GM12865 (cell line): ENCODE results near the gene GRM2.
A peak's percentile ranks its signal among the peaks of the same experiment; 100 is the strongest.

ENCODE experiments used
- DNase-seq: peaks from one replicate; pipeline ENCODE4 v3.0.0; 2010; ENCODE audit warnings: low read depth
- H3K4me3 ChIP-seq: 2 replicates; pipeline ENCODE4 v1.5.1; 2011; ENCODE audit warnings: mild to moderate bottlenecking, low read depth, low read length, control low read depth
- CTCF ChIP-seq: IDR thresholded peaks from 2 replicates; pipeline ENCODE4 v1.5.1; 2011; ENCODE audit warnings: low read length, control low read depth, low read depth, inconsistent platforms; ENCODE audit not compliant: insufficient read depth; ENCODE audit errors: missing control alignments

The GRM2 gene

GRCh38 chr3:51670053-51670822, 36.6 kb upstream of the GRM2 start:
- peak overlapping the region; percentile 89 for H3K4me3 ChIP-seq
- no peak for TF ChIP-seq CTCF

DNA sequence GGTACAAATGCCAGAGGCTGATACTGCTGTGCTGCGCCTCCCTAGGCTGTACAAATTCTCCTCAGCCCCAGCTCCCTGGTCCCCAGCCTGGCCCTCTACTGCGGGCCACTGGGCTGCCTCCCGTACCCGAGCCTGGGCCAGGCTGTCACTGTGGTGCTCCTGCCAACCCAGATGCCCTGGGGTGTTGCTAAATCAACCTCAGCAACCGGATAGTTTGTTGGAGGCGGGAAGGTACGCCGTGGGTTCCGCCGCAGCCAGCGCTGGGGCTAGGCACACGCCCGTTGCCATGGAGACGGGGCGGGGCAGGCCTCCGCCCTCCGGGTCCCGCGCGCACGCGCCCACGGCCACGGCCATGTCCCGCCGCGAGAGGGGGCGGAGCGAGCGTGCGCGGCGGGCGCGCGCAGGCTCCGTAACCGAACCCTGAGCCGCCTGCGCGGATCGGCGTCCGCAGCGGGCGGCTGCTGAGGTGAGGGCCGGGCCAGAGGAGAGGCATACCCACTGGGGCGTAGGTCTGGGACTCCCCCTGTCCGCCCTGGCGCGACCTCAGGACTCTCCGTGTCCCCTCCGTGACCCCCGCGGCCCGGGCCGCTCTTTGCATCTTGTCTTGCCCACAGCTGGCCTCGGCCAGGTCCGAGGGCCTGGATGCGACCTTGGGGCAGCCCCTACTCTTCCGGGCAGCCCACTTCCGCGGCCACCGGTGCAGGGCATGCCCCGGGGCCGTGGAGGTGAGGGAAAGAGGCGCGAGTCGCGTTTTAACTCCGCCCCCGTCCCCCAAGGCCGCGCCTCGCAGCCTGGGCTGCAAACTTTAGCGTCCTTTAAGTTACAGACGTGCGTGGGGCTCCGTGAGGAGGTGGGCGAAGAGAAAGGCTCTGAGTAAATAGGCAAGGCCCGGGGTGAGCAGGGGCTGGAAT, 35.8 kb upstream of the GRM2 start, which contains the start of gene TEX264:
Gene TEX264 (plus strand): TSS at position 430 of the 911 bp plus-strand sequence. CDS start 3,053 bp downstream, outside the sequence.
- H3K4me3 ChIP-seq = peak within 1 kb of the TSS; percentile 89
- no peak for TF ChIP-seq CTCF
- DNase-seq = peak; percentile 95

More at GRCh38 chr3:51670053-51670822, 36.6 kb upstream of the GRM2 start:
- no peak for DNase-seq

DNA sequence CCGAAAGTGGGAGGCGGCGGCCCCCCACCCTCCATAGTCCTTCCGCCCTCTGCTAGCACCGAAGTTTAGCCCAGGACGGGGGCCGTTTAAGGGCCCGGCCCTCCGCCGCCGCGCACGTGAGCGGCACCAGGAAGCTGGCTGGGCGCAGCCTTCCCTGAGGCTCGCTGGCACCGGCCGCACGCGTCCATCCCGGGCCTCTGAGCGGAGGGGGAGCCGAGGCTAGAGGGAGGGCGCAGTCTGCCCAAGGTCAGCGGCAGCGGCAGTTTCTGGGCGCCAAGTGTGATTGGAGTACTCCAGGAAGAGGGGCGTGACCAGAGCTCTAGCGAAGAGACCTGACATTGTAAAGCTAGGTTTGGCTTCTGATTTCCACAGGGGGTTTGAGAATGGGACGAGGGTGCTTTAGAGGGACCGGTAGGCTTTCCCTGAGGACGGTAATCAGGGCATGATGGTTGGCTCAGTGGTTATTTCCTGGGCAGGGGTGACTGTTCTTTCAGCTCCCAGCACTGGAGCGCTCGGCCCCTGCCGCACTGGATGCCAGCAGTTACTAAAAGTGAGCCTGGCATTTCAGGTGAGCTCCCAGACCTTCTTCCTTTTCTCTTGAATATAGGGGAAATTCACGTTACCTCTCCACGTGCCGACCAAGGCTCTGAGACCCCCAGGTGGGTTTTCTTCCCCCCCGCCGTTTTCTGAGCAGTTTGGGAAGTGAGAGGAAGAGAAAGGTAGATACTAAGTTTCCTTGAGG, 35.0 kb upstream of the GRM2 start:
- peak; percentile 79 for DNase-seq
- peak overlapping the region; percentile 89 for H3K4me3 ChIP-seq
- TF ChIP-seq CTCF = no peak

DNA sequence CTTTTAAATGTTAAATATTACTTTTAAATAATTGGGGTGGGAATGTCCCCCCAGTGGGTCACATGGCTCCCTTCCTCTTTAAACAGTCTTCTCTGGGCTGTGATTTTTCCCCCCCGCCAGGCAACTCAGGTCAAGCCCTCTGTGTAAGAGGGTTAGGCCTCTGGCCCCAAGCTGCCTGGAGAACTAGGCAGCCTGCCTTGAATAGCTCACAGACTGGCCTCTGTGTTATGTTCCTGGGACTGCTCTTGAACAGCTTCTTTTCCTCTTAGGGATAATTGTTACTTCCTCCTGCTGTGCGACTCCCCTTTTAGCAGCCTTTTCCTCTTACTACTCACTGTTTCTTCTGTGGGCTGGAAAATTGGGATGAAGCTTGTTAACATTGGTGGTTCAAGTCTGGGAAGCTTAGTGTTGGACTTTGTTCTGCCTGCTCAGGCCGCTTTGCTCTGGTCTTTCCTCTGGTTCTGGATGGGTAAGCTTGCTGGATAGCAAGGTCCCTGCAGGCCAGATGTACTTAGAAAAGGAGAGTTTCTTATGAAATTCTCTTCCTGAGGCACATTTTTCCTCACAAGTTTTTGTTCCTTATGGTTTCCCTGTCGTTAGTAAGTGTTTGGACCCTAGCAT, 33.6 kb upstream of the GRM2 start:
- H3K4me3 ChIP-seq = no peak overlapping the region
- TF ChIP-seq CTCF = no peak
- no peak for DNase-seq

- no peak for DNase-seq
- H3K4me3 ChIP-seq = no peak overlapping the region
- no peak for TF ChIP-seq CTCF
Observed at GRCh38 chr3:51673802-51674654, 32.8 kb upstream of the GRM2 start.
